Smooth muscle cell (in vitro differentiated cells): ENCODE measurements around the gene ANKRD1. TPM values are rescaled to one million over a fixed set of nuclear protein-coding genes. Genes with fewer than 3 reads are reported as not detected.

Source experiments
- DNase-seq: peaks from one replicate; lab custom pipeline; 2025; ENCODE audit not compliant: unreplicated experiment; lab: John Stamatoyannopoulos, UW
- H2AFZ ChIP-seq: fragments of 200-600 bp; sonication (generic); 2 replicates; pipeline ENCODE4 v1.6.0; 2016; ENCODE audit warnings: antibody characterized with exemption, low read depth, mild to moderate bottlenecking
- H3F3A ChIP-seq: fragments of 200-600 bp; sonication (generic); 2 replicates; pipeline ENCODE4 v1.6.0; 2017; ENCODE audit warnings: antibody characterized with exemption, low read depth
- H3K27ac ChIP-seq: fragments of 200-600 bp; sonication (generic); 2 replicates; pipeline ENCODE4 v1.5.1; 2016; ENCODE audit warnings: low read depth, mild to moderate bottlenecking
- H3K27me3 ChIP-seq: fragments of 200-600 bp; sonication (generic); 2 replicates; pipeline ENCODE4 v1.6.1; 2016; ENCODE audit warnings: low read depth, mild to moderate bottlenecking
- H3K36me3 ChIP-seq: fragments of 200-600 bp; sonication (generic); 2 replicates; pipeline ENCODE4 v1.5.1; 2016; ENCODE audit warnings: low read depth
- H3K4me1 ChIP-seq: fragments of 200-600 bp; sonication (generic); 2 replicates; pipeline ENCODE4 v1.5.1; 2016; ENCODE audit warnings: low read depth
- H3K4me2 ChIP-seq: fragments of 200-600 bp; sonication (generic); 2 replicates; pipeline ENCODE4 v1.6.0; 2016; ENCODE audit warnings: mild to moderate bottlenecking
- H3K4me3 ChIP-seq: fragments of 200-600 bp; sonication (generic); 2 replicates; pipeline ENCODE4 v1.5.1; 2016; ENCODE audit warnings: mild to moderate bottlenecking
- H3K79me2 ChIP-seq: fragments of 200-600 bp; sonication (generic); 2 replicates; pipeline ENCODE4 v1.6.0; 2016; ENCODE audit warnings: low read depth, mild to moderate bottlenecking
- H3K9ac ChIP-seq: fragments of 200-600 bp; sonication (generic); 2 replicates; pipeline ENCODE4 v1.6.0; 2016; ENCODE audit warnings: low read depth
- H3K9me3 ChIP-seq: fragments of 200-600 bp; sonication (generic); replicated peaks from 2 replicates; pipeline ENCODE4 v1.5.1; 2016; ENCODE audit warnings: low read depth
- H4K20me1 ChIP-seq: fragments of 200-600 bp; sonication (generic); 2 replicates; pipeline ENCODE4 v1.6.0; 2016; ENCODE audit warnings: low read depth
- CTCF ChIP-seq: fragments of 200-600 bp; sonication (generic); IDR thresholded peaks from 2 replicates; pipeline ENCODE4 v1.5.1; 2017; ENCODE audit warnings: borderline replicate concordance, mild to moderate bottlenecking, antibody characterized with exemption; ENCODE audit not compliant: insufficient read depth, poor library complexity, severe bottlenecking
- WGBS: methylation state at CpG from one replicate; pipeline ENCODE4 v1.1.7; 2016; ENCODE audit warnings: low lambda C conversion rate; 5-methylcytosine and 5-hydroxymethylcytosine counted together
- polyA plus RNA-seq: library from polyadenylated mRNA; unstranded; fragments of >200 nt; fragmentation: Nextera tagmentation; extraction: Ambion mirVana; gene quantifications from 2 replicates; pipeline ENCODE4 v1.2.1, GENCODE V29; 2016
- total RNA-seq: library from RNA; depleted of rRNA; stranded (reverse); fragments of >200 nt; gene quantifications from 2 replicates; pipeline ENCODE4 v1.2.3, GENCODE V29; 2014

The ANKRD1 gene
- total and polyA plus RNA-seq, 2 experiments from 2014 or later: 20.0 to 150 TPM

- no peaks in the 10 kb centered on the region for H4K20me1 ChIP-seq
- WGBS: 84% methylated on average over 2 of the region's 2 CpGs
- H3F3A ChIP-seq: no peaks in the 10 kb centered on the region
- DNase-seq: no peak
- H3K9me3 ChIP-seq: no peaks in the 10 kb centered on the region
- H3K4me3 ChIP-seq: no peak overlapping the region
- H3K4me2 ChIP-seq: no peak overlapping the region
- no peak overlapping the region for H3K9ac ChIP-seq
- no peaks in the 10 kb centered on the region for H3K79me2 ChIP-seq
- no peaks in the 10 kb centered on the region for H3K27me3 ChIP-seq
- H3K27ac ChIP-seq: no peak overlapping the region
- TF ChIP-seq CTCF: no peak
- no peaks in the 10 kb centered on the region for H3K36me3 ChIP-seq
- H3K4me1 ChIP-seq: no peaks in the 10 kb centered on the region
- H2AFZ ChIP-seq: no peak overlapping the region
Observed at GRCh38 chr10:90913774-90914420, 7.0 kb downstream of the ANKRD1 start.

DNA sequence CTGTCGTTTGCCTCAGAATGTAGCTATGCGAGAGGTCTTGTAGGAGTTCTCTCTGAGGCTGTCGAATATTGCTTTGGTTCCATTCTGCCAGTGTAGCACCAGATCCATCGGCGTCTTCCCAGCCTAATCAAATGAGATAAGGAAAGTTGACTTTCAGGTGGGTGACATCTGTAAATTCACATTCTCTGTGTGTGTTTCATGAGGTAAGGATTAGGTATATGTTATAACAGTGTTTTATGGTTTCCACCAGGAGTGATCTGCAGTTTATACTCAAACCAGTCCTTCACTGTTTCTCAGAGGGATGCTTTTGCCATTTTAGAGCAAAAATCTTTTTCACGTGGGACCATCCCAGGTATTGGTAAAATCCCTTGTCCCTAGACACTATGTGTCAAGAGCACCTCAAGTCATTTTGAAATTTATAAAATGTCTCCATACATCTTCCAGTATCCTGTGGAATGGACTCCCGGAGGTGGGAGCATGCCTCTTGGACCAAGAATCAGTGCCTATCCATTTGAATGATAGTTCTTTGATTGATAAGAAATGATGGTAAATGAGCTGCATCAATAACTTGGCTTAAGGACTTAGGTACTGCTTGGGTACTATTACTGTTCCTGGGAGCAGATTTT is 7.9 kb downstream of the ANKRD1 start:
- H3K4me1 ChIP-seq: no peaks in the 10 kb centered on the region
- H2AFZ ChIP-seq: no peak overlapping the region
- H3K4me2 ChIP-seq: no peak overlapping the region
- no peak for TF ChIP-seq CTCF
- no peaks in the 10 kb centered on the region for H3F3A ChIP-seq
- H3K79me2 ChIP-seq: no peaks in the 10 kb centered on the region
- no peak overlapping the region for H3K4me3 ChIP-seq
- no peaks in the 10 kb centered on the region for H3K9me3 ChIP-seq
- 90% methylated on average over 7 of the region's 7 CpGs for WGBS
- no peak for DNase-seq
- H3K36me3 ChIP-seq: no peaks in the 10 kb centered on the region
- H3K27ac ChIP-seq: no peak overlapping the region
- H4K20me1 ChIP-seq: no peaks in the 10 kb centered on the region
- H3K27me3 ChIP-seq: no peaks in the 10 kb centered on the region
- no peak overlapping the region for H3K9ac ChIP-seq

DNA sequence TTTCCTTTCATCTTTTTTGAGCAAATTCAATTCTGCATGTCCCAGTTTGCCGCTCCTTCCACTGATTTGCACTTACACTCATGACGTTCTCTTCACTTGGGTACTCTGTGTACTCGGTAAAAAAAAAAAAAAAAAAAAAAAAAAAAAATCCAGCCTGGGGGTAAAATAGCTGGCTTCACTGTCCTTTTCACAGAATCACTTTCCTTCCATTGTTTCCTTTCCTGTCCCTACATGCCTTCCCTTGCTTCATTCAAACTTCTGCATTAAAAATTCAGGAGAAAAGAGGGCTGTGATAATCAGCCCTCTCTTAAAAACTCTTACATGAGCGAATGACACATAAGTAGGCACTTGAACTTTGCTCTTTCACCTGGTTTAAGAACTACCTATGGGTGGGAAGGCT is 8.7 kb downstream of the ANKRD1 start:
- WGBS: 55% methylated on average over 4 of the region's 4 CpGs
- no peak overlapping the region for H3K27ac ChIP-seq
- H3K36me3 ChIP-seq: no peaks in the 10 kb centered on the region
- H3K4me1 ChIP-seq: no peaks in the 10 kb centered on the region
- DNase-seq: no peak
- no peak for TF ChIP-seq CTCF
- H3K9ac ChIP-seq: no peak overlapping the region
- no peak overlapping the region for H2AFZ ChIP-seq
- H3K27me3 ChIP-seq: no peaks in the 10 kb centered on the region
- H4K20me1 ChIP-seq: no peaks in the 10 kb centered on the region
- H3K4me3 ChIP-seq: no peak overlapping the region
- H3K79me2 ChIP-seq: no peaks in the 10 kb centered on the region
- no peaks in the 10 kb centered on the region for H3K9me3 ChIP-seq
- no peak overlapping the region for H3K4me2 ChIP-seq
- no peaks in the 10 kb centered on the region for H3F3A ChIP-seq
